Panc1 (cell line): ENCODE measurements around the gene MEAF6. TPM values are rescaled to one million over a fixed set of nuclear protein-coding genes. Genes with fewer than 3 reads are reported as not detected.

Experiments
- ATAC-seq: fragments of 200-7000 bp; cut with Tn5 transposase; 2 replicates; pipeline ENCODE4 v1.9.1; 2020; ENCODE audit warnings: mild to moderate bottlenecking, moderate library complexity
- BruUV-seq: library from RNA; stranded (reverse); fragments of 400-500 nt; replicated peaks from 2 replicates; lab custom pipeline; 2021; lab: Mats Ljungman, UMichigan
- CTCF ChIA-PET: fragments of 300-600 bp; sonication (Branson Sonifier 250); formaldehyde crosslinking; loops from one replicate; lab custom pipeline; 2022; ENCODE audit warnings: antibody characterized with exemption; lab: Charles Lee
- POLR2A ChIA-PET: fragments of 300-600 bp; sonication (Branson Sonifier 250); formaldehyde crosslinking; loops from one replicate; lab custom pipeline; 2022; ENCODE audit warnings: antibody characterized with exemption; lab: Charles Lee
- DNase-seq: peaks from one replicate; pipeline ENCODE4 v3.0.0-alpha.2; 2010; ENCODE audit warnings: low read depth, low spot score
- H3K27ac ChIP-seq: 2 replicates; pipeline ENCODE4 v1.5.1; 2011; ENCODE audit warnings: mild to moderate bottlenecking, low read length, inconsistent platforms
- H3K27me3 ChIP-seq: fragments of 200-500 bp; sonication (Bioruptor generic); 2 replicates; pipeline ENCODE4 v1.6.0; 2014; ENCODE audit warnings: low read length, inconsistent platforms; ENCODE audit not compliant: control insufficient read depth, insufficient read depth
- H3K36me3 ChIP-seq: fragments of 200-500 bp; sonication (Bioruptor generic); 2 replicates; pipeline ENCODE4 v1.5.1; 2014; ENCODE audit warnings: inconsistent platforms, mild to moderate bottlenecking, low read length, moderate library complexity; ENCODE audit not compliant: control insufficient read depth, insufficient read depth
- H3K4me1 ChIP-seq: 2 replicates; pipeline ENCODE4 v1.5.1; 2011; ENCODE audit warnings: inconsistent platforms, mild to moderate bottlenecking, low read length, moderate library complexity; ENCODE audit not compliant: control insufficient read depth, insufficient read depth
- H3K4me3 ChIP-seq, 2 experiments: 2 replicates each; pipeline ENCODE4 v1.5.1; 2011 to 2012; ENCODE audit warnings: low read depth in 2 of 2, low read length in 2 of 2, mild to moderate bottlenecking in 2 of 2, inconsistent platforms in 1 of 2, moderate library complexity in 1 of 2
- H3K9me3 ChIP-seq: fragments of 200-500 bp; sonication (Bioruptor generic); 2 replicates; pipeline ENCODE4 v1.5.1; 2014; ENCODE audit warnings: low read depth, mild to moderate bottlenecking, inconsistent platforms, low read length, moderate library complexity; ENCODE audit not compliant: control insufficient read depth, insufficient read depth
- POLR2AphosphoS5 ChIP-seq: IDR thresholded peaks from 2 replicates; pipeline ENCODE4 v1.6.1; 2012; ENCODE audit warnings: mild to moderate bottlenecking, low read depth, low read length, moderate library complexity
- SIN3A ChIP-seq: IDR thresholded peaks from 2 replicates; pipeline ENCODE4 v1.6.1; 2012; ENCODE audit warnings: low read depth, mild to moderate bottlenecking, low read length, moderate library complexity, borderline replicate concordance; ENCODE audit not compliant: insufficient read depth
- TCF7L2 ChIP-seq: IDR thresholded peaks from 2 replicates; pipeline ENCODE4 v1.6.1; 2011; ENCODE audit warnings: mild to moderate bottlenecking, low read depth, low read length, inconsistent platforms
- in situ Hi-C: cut with HindIII; loops from 2 replicates; pipeline ENCODE4 v1.10.0; 2016; ENCODE audit warnings: low sequenced_read_pairs, low pct_unique_long_range_greater_than_20kb
- intact Hi-C: fragments of 100-400 bp; cut with micrococcal nuclease; formaldehyde crosslinking; loops from one replicate; pipeline ENCODE4 v1.10.0; 2022; ENCODE audit not compliant: unreplicated experiment
- total RNA-seq: library from RNA; stranded (reverse); gene quantifications from one replicate; pipeline ENCODE4 v1.2.1, GENCODE V29; 2021; ENCODE audit not compliant: unreplicated experiment
- TF ChIP-seq, protein P1 (sequence below), 2 experiments: IDR thresholded peaks; 2 replicates each; pipeline ENCODE4 v1.6.1; 2011 to 2012; ENCODE audit warnings: low read depth in 2 of 2, control low read depth in 1 of 2, low read length in 1 of 2, mild to moderate bottlenecking in 1 of 2, moderate library complexity in 1 of 2; ENCODE audit not compliant: insufficient read depth in 1 of 2
- TF ChIP-seq, protein P2 (sequence below): fragments of 450-650 bp; IDR thresholded peaks from 2 replicates; pipeline ENCODE4 v1.5.1; 2017; ENCODE audit warnings: mild to moderate bottlenecking

MEAF6 gene
- total RNA-seq, 1 experiment from 2014 or later: 50.0 TPM

DNA sequence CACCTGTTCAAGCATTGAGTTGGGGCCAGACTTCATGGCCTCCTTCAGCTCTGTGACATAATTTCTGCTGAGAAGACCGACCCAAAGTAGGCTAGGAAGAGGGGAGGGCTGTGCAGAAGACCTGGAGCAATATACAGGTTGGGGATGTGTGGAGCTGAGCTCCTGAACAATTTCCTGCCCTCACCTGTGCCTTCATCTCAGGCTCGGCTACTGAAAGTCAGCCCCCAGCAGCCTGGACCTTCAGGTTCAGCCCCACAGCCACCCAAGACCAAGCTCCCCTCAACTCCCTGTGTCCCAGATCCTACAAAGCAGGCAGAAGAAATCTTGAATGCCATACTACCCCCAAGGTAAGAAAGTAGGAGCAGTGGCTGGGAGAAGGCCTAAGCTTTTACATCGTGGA lies 42.8 kb upstream of the MEAF6 start:
- H3K27me3 ChIP-seq: no peaks in the 10 kb centered on the region
- peaks cover 8% of the 10 kb centered on the region; the same call in 1 of the 2 replicates for H3K4me1 ChIP-seq
- ChIA-PET POLR2A (interaction anchor here (0.5 kb wide), 1 partner anchor 1696 kb away, joined by 8 read pairs; no protein-coding TSS in a partner anchor), CTCF (interaction anchor here (0.6 kb wide), 1 partner anchor 149 kb away, joined by 4 read pairs; no protein-coding TSS in a partner anchor)
- TF ChIP-seq, protein P1, sequence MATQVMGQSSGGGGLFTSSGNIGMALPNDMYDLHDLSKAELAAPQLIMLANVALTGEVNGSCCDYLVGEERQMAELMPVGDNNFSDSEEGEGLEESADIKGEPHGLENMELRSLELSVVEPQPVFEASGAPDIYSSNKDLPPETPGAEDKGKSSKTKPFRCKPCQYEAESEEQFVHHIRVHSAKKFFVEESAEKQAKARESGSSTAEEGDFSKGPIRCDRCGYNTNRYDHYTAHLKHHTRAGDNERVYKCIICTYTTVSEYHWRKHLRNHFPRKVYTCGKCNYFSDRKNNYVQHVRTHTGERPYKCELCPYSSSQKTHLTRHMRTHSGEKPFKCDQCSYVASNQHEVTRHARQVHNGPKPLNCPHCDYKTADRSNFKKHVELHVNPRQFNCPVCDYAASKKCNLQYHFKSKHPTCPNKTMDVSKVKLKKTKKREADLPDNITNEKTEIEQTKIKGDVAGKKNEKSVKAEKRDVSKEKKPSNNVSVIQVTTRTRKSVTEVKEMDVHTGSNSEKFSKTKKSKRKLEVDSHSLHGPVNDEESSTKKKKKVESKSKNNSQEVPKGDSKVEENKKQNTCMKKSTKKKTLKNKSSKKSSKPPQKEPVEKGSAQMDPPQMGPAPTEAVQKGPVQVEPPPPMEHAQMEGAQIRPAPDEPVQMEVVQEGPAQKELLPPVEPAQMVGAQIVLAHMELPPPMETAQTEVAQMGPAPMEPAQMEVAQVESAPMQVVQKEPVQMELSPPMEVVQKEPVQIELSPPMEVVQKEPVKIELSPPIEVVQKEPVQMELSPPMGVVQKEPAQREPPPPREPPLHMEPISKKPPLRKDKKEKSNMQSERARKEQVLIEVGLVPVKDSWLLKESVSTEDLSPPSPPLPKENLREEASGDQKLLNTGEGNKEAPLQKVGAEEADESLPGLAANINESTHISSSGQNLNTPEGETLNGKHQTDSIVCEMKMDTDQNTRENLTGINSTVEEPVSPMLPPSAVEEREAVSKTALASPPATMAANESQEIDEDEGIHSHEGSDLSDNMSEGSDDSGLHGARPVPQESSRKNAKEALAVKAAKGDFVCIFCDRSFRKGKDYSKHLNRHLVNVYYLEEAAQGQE (IDR thresholded peaks at IDR 0.05; ENCODE audit: insufficient read depth in 1 of 2, low read depth in 2 of 2, low read length in 1 of 2): no peak
- no peak for TF ChIP-seq POLR2AphosphoS5
- TF ChIP-seq SIN3A: no peak
- TF ChIP-seq, protein P2, sequence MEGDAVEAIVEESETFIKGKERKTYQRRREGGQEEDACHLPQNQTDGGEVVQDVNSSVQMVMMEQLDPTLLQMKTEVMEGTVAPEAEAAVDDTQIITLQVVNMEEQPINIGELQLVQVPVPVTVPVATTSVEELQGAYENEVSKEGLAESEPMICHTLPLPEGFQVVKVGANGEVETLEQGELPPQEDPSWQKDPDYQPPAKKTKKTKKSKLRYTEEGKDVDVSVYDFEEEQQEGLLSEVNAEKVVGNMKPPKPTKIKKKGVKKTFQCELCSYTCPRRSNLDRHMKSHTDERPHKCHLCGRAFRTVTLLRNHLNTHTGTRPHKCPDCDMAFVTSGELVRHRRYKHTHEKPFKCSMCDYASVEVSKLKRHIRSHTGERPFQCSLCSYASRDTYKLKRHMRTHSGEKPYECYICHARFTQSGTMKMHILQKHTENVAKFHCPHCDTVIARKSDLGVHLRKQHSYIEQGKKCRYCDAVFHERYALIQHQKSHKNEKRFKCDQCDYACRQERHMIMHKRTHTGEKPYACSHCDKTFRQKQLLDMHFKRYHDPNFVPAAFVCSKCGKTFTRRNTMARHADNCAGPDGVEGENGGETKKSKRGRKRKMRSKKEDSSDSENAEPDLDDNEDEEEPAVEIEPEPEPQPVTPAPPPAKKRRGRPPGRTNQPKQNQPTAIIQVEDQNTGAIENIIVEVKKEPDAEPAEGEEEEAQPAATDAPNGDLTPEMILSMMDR: no peak
- TF ChIP-seq TCF7L2: no peak
- in situ Hi-C loops: no loop called here
- H3K36me3 ChIP-seq: peaks cover 3% of the 10 kb centered on the region; the same call in 1 of the 2 replicates
- peaks cover 6% of the 10 kb centered on the region; the same call in 1 of the 2 replicates for H3K9me3 ChIP-seq
- H3K27ac ChIP-seq: no peak overlapping the region
- DNase-seq (no peak), ATAC-seq (no peak)
- H3K4me3 ChIP-seq: no peak overlapping the region
- no TSS peak for BruUV-seq
- intact Hi-C loops: no loop called here

DNA sequence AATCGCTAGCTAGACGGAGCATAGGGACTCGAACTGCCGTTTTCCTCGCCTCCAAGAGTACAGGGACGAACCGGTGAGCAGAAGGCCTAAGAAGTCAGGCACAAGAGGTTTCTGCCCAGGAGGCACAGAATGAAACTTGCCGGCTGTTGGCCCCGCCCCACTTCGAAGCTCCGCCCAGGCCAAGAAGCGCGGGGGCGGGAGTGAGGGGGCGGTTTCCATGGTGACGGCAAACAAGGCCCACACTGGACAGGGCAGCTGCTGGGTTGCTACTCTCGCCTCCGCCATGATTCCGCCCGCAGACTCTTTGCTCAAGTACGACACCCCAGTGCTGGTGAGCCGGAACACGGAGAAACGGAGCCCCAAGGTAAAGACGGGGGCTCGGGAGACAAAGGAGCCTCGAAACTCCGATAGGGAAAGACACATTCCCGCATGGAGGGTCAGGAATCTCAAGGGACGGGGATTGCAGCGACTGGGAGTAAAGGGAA lies 42.2 kb upstream of the MEAF6 start, which contains the start of gene DNALI1:
Gene DNALI1 (plus strand): TSS at position 229 of the 485 bp plus-strand sequence. CDS start 55 bp downstream, at position 284.
- Histone ChIP-seq H3K36me3 (peaks cover 9% of the 10 kb centered on the region), H3K9me3 (peaks cover 6% of the 10 kb centered on the region; the same call in 1 of the 2 replicates), H3K27me3 (no peaks in the 10 kb centered on the region), H3K4me1 (peaks cover 9% of the 10 kb centered on the region; the same call in 1 of the 2 replicates), H3K4me3 (peak within 1 kb of the TSS in 1 of 2 experiments; percentile 19; a peak in 2 of 4 replicates), H3K27ac (peak within 1 kb of the TSS; percentile 40; the same call in 1 of the 2 replicates)
- ChIA-PET CTCF (interaction anchor here (0.6 kb wide), 1 partner anchor 149 kb away, joined by 4 read pairs; no protein-coding TSS in a partner anchor), POLR2A (no interaction called here)
- no peak for ATAC-seq
- TF ChIP-seq TCF7L2 (no peak), SIN3A (no peak), POLR2AphosphoS5 (no peak)
- TF ChIP-seq, protein P1 (IDR thresholded peaks at IDR 0.05; ENCODE audit: insufficient read depth in 1 of 2, low read depth in 2 of 2, low read length in 1 of 2): no peak
- TF ChIP-seq, protein P2: no peak
- no TSS peak for BruUV-seq
- DNase-seq: no peak
- in situ Hi-C loops: no loop called here
- intact Hi-C loops: no loop called here
